C1 segment of cervical spinal cord (tissue), 14 donors: ENCODE measurements around the gene PI16.

Source experiments
- DNase-seq, 14 donors: peaks; one replicate each; lab custom pipeline; 2025; lab: John Stamatoyannopoulos, UW

The PI16 gene

GRCh38 chr6:36957773-36958271 is 3.3 kb downstream of the PI16 start:
- DNase-seq = no peak

GRCh38 chr6:36958775-36959554 is 4.4 kb downstream of the PI16 start:
- DNase-seq = no peak

- DNase-seq = no peak
Observed at GRCh38 chr6:36959555-36960250, 5.2 kb downstream of the PI16 start.

GRCh38 chr6:36961441-36962435 is 7.2 kb downstream of the PI16 start:
- DNase-seq = no peak

GRCh38 chr6:36962874-36963273 is 8.3 kb downstream of the PI16 start:
- peak in 8 of 14 donors; percentile 18 to 66 (median 44) for DNase-seq

GRCh38 chr6:36963451-36964290 is 9.1 kb downstream of the PI16 start:
- DNase-seq = peak in 1 of 14 donors; percentile 37

- no peak for DNase-seq
Observed at GRCh38 chr6:36964349-36964748, 9.8 kb downstream of the PI16 start.

GRCh38 chr6:36964908-36965307 is 10.4 kb downstream of the PI16 start:
- DNase-seq = no peak

- DNase-seq = no peak
Observed at GRCh38 chr6:36967301-36967700, 12.8 kb downstream of the PI16 start.

GRCh38 chr6:36967757-36968156 is 13.2 kb downstream of the PI16 start:
- DNase-seq = no peak

GRCh38 chr6:36968266-36968977 is 13.9 kb downstream of the PI16 start:
- DNase-seq = no peak

GRCh38 chr6:36969240-36969691 is 14.7 kb downstream of the PI16 start:
- DNase-seq = no peak

GRCh38 chr6:36969988-36970891 is 15.7 kb downstream of the PI16 start:
- no peak for DNase-seq

GRCh38 chr6:36970892-36971842 is 16.6 kb downstream of the PI16 start:
- DNase-seq = no peak

- DNase-seq = no peak
Observed at GRCh38 chr6:36971921-36972673, 17.6 kb downstream of the PI16 start.

GRCh38 chr6:36973190-36973589 is 18.7 kb downstream of the PI16 start:
- no peak for DNase-seq

- no peak for DNase-seq
Observed at GRCh38 chr6:36973647-36974046, 19.1 kb downstream of the PI16 start.
